HG02678 (cell line): ENCODE measurements around the gene ANLN.

ENCODE experiments used
- ATAC-seq: cut with Tn5 transposase; IDR thresholded peaks from one replicate; pipeline ENCODE4 v1.9.1; 2021; ENCODE audit warnings: mild to moderate bottlenecking, moderate library complexity; ENCODE audit not compliant: unreplicated experiment

The ANLN gene

GRCh38 chr7:36407636-36408550 is 18.2 kb downstream of the ANLN start:
- ATAC-seq, result no peak

DNA sequence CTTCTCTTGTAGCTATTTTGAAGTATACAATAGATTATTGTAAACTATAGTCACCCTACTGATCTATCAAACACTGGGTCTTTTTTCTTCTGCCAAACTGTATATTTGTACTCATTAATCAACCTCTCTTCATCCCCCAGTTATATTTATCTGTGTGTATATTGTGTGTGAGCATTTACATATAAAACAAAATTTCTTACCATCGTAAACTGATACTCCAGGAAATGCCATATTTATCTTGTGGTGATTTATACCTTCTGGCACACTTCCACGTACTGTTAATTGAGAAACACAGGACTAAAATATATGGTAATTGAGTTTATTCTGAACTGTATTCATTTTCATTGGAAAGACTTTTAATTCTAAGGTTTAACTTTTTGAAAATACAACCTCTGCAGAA is 18.9 kb downstream of the ANLN start:
- ATAC-seq, result no peak

- ATAC-seq, result no peak
Measured at GRCh38 chr7:36409180-36409579, 19.5 kb downstream of the ANLN start.

DNA sequence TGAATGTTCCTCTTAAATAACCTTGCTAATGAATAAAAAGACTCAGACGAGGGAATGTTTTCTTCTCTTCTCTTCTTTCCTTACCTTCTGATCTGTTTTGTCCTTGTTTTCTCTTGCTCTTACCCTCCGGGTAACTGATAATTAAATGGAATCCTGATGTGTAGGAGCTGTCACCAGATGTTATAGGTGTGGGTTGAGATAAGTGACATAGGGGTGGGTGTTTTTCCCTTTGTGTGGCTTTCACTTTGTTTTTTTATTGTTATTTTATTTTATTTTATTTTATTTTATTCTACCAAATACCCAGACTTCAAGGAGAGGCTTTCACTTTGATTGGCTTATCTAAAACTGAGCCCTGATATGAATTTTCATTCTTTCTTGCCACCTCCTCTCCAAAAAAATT is 25.5 kb downstream of the ANLN start:
- ATAC-seq, result no peak

- no peak for ATAC-seq
Measured at GRCh38 chr7:36416251-36416650, 26.6 kb downstream of the ANLN start.

GRCh38 chr7:36420307-36420706 is 30.6 kb downstream of the ANLN start:
- no peak for ATAC-seq

GRCh38 chr7:36422072-36422471 is 32.4 kb downstream of the ANLN start:
- no peak for ATAC-seq

DNA sequence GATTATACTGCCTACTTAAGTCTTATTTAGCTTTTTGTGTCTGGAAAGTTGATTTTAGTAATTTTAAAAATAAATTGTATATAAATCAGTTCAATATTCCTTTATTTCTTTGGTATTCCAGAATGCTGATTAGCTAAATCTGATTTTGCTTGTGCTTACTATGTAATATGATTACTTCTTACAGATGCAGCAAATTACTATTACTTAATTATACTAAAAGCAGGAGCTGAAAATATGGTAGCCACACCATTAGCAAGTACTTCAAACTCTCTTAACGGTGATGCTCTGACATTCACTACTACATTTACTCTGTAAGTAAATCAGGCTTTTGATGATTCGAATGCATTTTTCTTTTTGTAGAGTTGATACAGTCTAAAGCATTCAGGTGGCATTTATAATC is 34.0 kb downstream of the ANLN start:
- ATAC-seq, result no peak

DNA sequence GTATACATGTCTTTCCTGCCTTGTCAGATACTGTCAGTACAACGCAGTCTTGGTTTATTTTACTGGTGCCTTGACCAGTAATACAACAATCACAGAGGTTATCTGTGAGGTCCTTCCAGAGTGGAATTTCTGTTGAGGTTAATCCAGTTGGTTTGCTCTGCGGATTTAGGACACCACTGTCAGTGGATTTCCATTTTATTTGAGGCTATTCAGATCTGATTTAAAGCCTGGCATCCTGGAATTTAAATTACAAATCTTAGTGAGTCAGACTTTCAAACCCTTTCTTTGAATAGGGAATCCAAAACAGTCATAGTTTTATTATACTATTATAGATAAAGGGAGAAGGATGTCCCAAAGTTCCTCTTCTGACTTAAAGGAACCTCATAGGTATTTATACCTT is 40.5 kb downstream of the ANLN start:
- no peak for ATAC-seq

DNA sequence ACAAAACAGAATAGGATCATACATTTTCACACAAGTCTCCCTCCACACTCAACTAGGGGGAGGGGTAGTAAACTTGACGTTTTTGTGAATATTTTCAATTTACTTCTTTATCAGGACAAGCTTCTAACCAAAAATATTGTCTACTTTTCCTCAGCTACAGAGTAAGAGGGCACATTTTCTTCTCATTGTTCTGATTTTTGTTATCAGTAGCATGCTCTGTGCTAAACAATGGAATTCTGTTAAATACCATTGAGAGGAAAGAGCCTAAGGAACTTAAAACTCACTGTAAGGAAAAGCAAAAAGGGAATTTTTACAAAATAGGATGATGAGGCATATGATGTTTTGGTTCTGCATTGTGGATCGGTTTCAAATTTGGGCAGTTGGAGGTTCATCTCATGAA is 41.2 kb downstream of the ANLN start:
- ATAC-seq, result no peak

DNA sequence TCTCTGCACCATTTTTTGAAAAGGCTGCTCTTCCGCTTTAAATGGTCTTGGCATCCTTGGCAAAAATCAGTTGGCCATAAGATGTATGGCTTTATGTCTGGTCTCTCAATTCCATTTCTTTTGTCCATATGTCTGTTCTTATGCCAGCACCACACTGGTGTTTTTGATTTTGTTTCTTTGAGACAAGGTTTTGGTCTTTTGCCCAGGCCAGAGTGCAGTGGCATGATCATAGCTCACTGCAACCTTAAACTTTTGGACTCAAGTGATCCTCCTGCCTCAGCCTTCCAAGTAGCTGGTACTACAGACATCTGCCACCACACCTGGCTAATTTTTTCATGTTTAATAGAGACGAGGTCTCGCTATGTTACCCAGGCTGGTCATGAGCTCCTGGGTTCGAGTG is 48.5 kb downstream of the ANLN start:
- ATAC-seq, result no peak

GRCh38 chr7:36439624-36440023 is 50.0 kb downstream of the ANLN start:
- no peak for ATAC-seq

DNA sequence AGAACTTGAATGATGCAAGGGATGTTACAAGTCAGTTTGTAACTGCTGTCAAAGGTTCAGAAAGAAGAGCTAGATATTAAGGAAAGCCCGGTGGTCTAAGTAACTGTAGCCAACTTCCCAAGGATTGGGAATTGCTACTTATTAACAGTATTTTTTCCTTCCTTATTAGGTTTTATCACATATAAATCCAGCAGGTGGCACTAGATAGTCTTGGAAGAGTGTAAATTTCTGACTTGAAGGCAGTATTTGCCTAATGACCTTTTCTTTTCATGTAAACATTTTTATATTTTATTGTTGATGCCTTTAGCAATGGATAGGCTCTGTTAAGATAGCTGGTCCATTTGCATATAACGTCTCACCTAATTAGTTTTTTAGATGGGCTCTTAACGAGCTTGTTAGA is 51.2 kb downstream of the ANLN start:
- no peak for ATAC-seq

GRCh38 chr7:36441344-36442022 is 51.8 kb downstream of the ANLN start:
- no peak for ATAC-seq

- no peak for ATAC-seq
Measured at GRCh38 chr7:36448781-36449379, 59.2 kb downstream of the ANLN start.

- ATAC-seq, result no peak
Measured at GRCh38 chr7:36449685-36450084, 60.0 kb downstream of the ANLN start.

DNA sequence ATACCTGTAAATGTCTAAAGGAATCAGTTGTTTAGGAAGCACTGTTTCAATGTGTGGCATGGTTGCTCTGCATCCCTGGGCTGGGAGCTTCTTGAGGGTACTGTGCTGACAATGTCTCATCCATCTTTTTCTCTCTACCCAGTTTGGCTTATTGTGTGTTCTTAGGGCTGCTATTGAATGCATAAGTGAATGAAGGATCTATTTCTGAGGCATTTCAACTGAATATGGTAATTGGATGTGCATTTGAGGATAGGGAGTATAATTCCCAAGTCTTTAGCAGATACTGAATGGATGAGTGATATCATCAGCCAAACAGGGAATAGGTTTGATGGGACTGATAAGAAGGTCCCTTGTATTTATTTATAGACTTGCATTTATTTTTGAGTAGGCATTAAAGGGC is 64.1 kb downstream of the ANLN start:
- no peak for ATAC-seq

GRCh38 chr7:36455646-36456045 is 66.0 kb downstream of the ANLN start:
- no peak for ATAC-seq

- no peak for ATAC-seq
Measured at GRCh38 chr7:36456138-36456537, 66.5 kb downstream of the ANLN start.

DNA sequence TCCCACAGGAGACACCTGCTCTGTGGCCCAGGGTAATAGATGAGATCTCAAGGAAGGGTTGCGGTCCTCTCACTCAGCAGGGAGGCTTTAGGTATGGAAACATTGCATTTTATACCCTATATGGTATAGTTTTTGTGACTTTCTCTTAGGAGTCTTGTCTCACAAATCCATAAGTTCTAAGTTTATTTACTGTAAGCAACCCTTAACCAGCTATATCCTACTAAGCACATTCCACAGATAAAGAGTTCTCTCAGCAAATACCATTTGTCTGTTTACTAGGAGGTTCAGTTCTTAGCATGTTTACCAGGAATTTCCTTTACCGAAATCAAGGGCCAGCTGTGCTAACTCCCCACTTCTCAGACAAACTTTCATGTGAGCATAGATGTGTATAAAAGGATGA is 66.9 kb downstream of the ANLN start:
- ATAC-seq, result no peak

DNA sequence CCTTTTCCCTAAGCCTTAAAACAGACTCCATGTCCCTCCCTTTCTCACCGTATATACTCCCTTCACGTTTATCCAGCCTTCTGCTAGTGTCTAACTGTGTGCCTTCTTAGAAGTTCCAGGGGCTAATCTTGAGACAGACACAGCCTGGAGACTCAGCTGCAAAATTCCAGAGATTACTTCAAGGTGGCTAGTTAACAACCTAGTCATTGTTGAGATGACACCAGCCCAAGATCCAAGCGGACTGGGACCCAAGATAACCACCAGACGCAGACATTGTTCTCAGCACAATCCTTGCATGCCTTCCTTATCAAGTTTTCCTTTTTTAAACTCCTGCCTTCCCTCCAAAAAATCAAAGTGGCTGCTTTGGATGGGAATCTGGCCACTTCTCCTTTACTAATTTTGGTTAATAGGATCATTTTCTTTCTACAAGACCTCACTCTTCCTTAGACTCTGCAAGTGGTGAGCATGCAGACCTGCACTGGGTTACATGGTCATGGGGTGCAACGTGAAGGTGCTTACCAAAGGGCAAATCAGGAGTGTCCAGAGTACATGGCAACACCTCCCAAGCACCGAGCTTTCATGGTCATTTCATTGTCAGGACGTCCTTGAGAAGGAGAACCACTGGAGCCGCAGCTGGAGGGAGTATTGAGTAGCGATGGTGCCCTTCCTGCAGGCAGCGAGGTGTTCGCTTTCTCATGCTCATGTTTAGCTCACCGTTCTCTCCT is 69.7 kb downstream of the ANLN start:
- ATAC-seq, result no peak
